ENCODE measurements around the gene STON1. TPM values are rescaled to one million over a fixed set of nuclear protein-coding genes. Genes with fewer than 3 reads are reported as not detected.

The STON1 gene
- total and polyA plus RNA-seq, 4 donors, result 0.90 to 3.8 (median 1.2) TPM

GRCh38 chr2:48589170-48589767 lies 59.3 kb downstream of the STON1 start:
- no peaks in the 10 kb centered on the region for H3K9me3 ChIP-seq (ENCODE audit: control insufficient read depth in 4 of 4, low read length in 3 of 4)
- no peak overlapping the region for H3K4me3 ChIP-seq (ENCODE audit: low read depth in 1 of 3, low read length in 3 of 3)
- no peak for TF ChIP-seq ATF3 (IDR thresholded peaks at IDR 0.05)
- no peak for TF ChIP-seq NR2F2 (IDR thresholded peaks at IDR 0.05)
- TF ChIP-seq TAF1 (conservative IDR thresholded peaks at IDR 0.05), result no peak
- TF ChIP-seq YY1 (IDR thresholded peaks at IDR 0.05), result no peak
- no peak for TF ChIP-seq FOXA1 (IDR thresholded peaks at IDR 0.05)
- TF ChIP-seq CTCF (IDR thresholded peaks at IDR 0.05; ENCODE audit: low read depth, low read length, missing input control), result peak; percentile 62
- TF ChIP-seq GABPA (IDR thresholded peaks at IDR 0.05 in 1 of 2, conservative IDR thresholded peaks at IDR 0.05 in 1 of 2), result no peak
- no peak for TF ChIP-seq SP1 (IDR thresholded peaks at IDR 0.05)
- TF ChIP-seq RAD21 (IDR thresholded peaks at IDR 0.05), result peak; percentile 76 to 84
- no peak for TF ChIP-seq FOXA2 (IDR thresholded peaks at IDR 0.05)
- no peak overlapping the region for H3K9ac ChIP-seq (ENCODE audit: low read depth in 1 of 2, low read length in 2 of 2)
- no peaks in the 10 kb centered on the region for H3K36me3 ChIP-seq (ENCODE audit: control insufficient read depth in 4 of 4, insufficient read depth in 3 of 4, low read depth in 1 of 4, low read length in 3 of 4)
- WGBS, result 31% methylated on average over 5 of the region's 5 CpGs
- no peak for DNase-seq (ENCODE audit: low spot score)
- no peak overlapping the region for H3K27ac ChIP-seq (ENCODE audit: low read depth in 1 of 2, low read length in 2 of 2)
- H3K27me3 ChIP-seq (ENCODE audit: control insufficient read depth in 4 of 4, insufficient read depth in 4 of 4, low read length in 3 of 4), result no peaks in the 10 kb centered on the region
- no peaks in the 10 kb centered on the region for H3K4me1 ChIP-seq (ENCODE audit: control insufficient read depth in 4 of 4, insufficient read depth in 4 of 4, low read length in 3 of 4)

- H3K27ac ChIP-seq (ENCODE audit: low read depth in 1 of 2, low read length in 2 of 2), result no peak overlapping the region
- no peaks in the 10 kb centered on the region for H3K4me1 ChIP-seq (ENCODE audit: control insufficient read depth in 4 of 4, insufficient read depth in 4 of 4, low read length in 3 of 4)
- H3K27me3 ChIP-seq (ENCODE audit: control insufficient read depth in 4 of 4, insufficient read depth in 4 of 4, low read length in 3 of 4), result no peaks in the 10 kb centered on the region
- 88% methylated on average over 1 of the region's 1 CpG for WGBS
- no peak overlapping the region for H3K9ac ChIP-seq (ENCODE audit: low read depth in 1 of 2, low read length in 2 of 2)
- no peaks in the 10 kb centered on the region for H3K9me3 ChIP-seq (ENCODE audit: control insufficient read depth in 4 of 4, low read length in 3 of 4)
- H3K36me3 ChIP-seq (ENCODE audit: control insufficient read depth in 4 of 4, insufficient read depth in 3 of 4, low read depth in 1 of 4, low read length in 3 of 4), result no peaks in the 10 kb centered on the region
- H3K4me3 ChIP-seq (ENCODE audit: low read depth in 1 of 3, low read length in 3 of 3), result no peak overlapping the region
- no peak for TF ChIP-seq FOXA2 (IDR thresholded peaks at IDR 0.05)
- TF ChIP-seq HNF4G (IDR thresholded peaks at IDR 0.05), result no peak
- TF ChIP-seq ZBTB33 (IDR thresholded peaks at IDR 0.05), result no peak
- no peak for TF ChIP-seq MAX (IDR thresholded peaks at IDR 0.05)
- no peak for DNase-seq (ENCODE audit: low spot score)
These were observed 60.1 kb downstream of the STON1 start for GRCh38 chr2:48590017-48590416.

- WGBS, result 94% methylated on average over 2 of the region's 2 CpGs
- no peak for DNase-seq (ENCODE audit: low spot score)
- H3K27me3 ChIP-seq (ENCODE audit: control insufficient read depth in 4 of 4, insufficient read depth in 4 of 4, low read length in 3 of 4), result peaks cover 0 to 2% (median 0%) of the 10 kb centered on the region in 4 donors
- TF ChIP-seq HNF4A (conservative IDR thresholded peaks at IDR 0.05) (no peak), SP1 (IDR thresholded peaks at IDR 0.05) (no peak), ATF3 (IDR thresholded peaks at IDR 0.05) (no peak), NR2F2 (IDR thresholded peaks at IDR 0.05) (no peak), GABPA (IDR thresholded peaks at IDR 0.05 in 1 of 2, conservative IDR thresholded peaks at IDR 0.05 in 1 of 2) (no peak), CTCF (IDR thresholded peaks at IDR 0.05; ENCODE audit: low read depth, low read length, missing input control) (no peak), REST (IDR thresholded peaks at IDR 0.05) (no peak), RXRA (IDR thresholded peaks at IDR 0.05) (no peak), TAF1 (conservative IDR thresholded peaks at IDR 0.05) (no peak), FOXA2 (IDR thresholded peaks at IDR 0.05) (no peak), YY1 (IDR thresholded peaks at IDR 0.05) (no peak)
These were observed 62.1 kb downstream of the STON1 start for GRCh38 chr2:48592067-48592466.

More at GRCh38 chr2:48592067-48592466, 62.1 kb downstream of the STON1 start:
- Histone ChIP-seq H3K27ac (ENCODE audit: low read depth in 1 of 2, low read length in 2 of 2) (no peak overlapping the region), H3K9me3 (ENCODE audit: control insufficient read depth in 4 of 4, low read length in 3 of 4) (no peaks in the 10 kb centered on the region), H3K4me1 (ENCODE audit: control insufficient read depth in 4 of 4, insufficient read depth in 4 of 4, low read length in 3 of 4) (no peaks in the 10 kb centered on the region), H3K4me3 (ENCODE audit: low read depth in 1 of 3, low read length in 3 of 3) (no peak overlapping the region), H3K36me3 (ENCODE audit: control insufficient read depth in 4 of 4, insufficient read depth in 3 of 4, low read depth in 1 of 4, low read length in 3 of 4) (no peaks in the 10 kb centered on the region), H3K9ac (ENCODE audit: low read depth in 1 of 2, low read length in 2 of 2) (no peak overlapping the region)
